ENCODE results near the gene PROK1.
"Not testable (repeated sequence)": the region's sequence is repeated elsewhere in the genome, so short reads cannot be mapped to it uniquely, and the experiment has no call there.

Gene PROK1

DNA sequence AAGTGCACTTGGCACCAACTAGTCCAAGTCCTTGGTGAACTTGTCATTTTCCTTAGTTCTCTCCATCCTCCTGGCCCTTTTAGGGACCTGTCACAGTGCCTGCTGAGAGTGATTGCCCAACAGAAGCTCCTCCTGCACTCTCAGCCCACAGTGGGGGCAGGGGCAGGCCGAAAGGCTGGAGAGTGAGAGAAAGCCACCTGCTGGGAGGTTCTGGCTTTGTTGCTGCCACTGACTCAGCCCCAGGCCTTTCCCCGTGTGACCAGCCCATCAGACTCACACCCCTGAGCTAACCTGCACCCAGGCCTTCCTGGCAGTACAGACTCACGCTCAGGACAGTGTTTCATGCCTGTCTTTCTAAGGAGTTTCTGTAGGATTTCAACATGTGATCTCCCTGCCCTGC, 17.1 kb upstream of the PROK1 start:
- DNase-seq (ENCODE audit: low spot score): peak; percentile 3

DNA sequence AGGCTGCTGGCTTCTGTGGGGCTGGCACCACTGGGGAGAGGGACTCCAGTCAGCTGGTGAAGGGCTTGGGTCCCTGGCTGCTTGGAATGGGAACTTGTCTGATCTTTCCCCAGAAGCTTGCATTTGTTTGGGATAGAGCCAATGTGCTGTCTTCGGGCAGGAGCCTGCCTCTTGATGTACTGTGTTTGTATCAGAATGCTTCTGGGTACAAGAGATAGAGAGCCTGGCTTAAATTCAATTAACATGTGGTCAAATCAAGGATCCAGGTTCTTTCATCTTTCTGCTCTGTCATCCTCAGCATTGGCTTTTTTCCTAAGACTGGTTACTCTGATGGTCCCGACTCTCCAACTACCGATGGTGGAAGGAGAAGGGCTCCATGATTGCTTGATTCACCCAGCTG, 16.0 kb upstream of the PROK1 start:
- DNase-seq (ENCODE audit: low spot score): no peak

DNA sequence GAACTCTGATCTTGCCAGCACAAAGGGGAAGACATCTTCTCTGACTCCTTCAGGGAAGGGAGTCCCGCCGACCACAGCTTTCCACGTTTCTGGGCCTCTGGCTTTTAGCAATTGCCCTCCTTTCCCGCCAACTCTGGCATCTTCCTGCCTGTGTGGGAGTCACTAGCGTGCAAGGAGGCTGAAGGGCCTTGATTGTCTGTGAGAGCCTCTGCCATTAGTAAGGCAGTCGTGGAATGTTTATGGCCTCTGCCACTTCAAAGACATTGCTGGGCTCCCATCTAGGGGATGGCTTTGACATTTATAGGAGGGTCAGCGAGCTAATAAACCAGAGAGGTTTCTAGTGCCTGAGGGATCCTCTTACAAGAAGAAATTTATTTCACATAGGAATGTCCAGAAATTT, 14.3 kb upstream of the PROK1 start:
- no peak for DNase-seq (ENCODE audit: low spot score)

DNA sequence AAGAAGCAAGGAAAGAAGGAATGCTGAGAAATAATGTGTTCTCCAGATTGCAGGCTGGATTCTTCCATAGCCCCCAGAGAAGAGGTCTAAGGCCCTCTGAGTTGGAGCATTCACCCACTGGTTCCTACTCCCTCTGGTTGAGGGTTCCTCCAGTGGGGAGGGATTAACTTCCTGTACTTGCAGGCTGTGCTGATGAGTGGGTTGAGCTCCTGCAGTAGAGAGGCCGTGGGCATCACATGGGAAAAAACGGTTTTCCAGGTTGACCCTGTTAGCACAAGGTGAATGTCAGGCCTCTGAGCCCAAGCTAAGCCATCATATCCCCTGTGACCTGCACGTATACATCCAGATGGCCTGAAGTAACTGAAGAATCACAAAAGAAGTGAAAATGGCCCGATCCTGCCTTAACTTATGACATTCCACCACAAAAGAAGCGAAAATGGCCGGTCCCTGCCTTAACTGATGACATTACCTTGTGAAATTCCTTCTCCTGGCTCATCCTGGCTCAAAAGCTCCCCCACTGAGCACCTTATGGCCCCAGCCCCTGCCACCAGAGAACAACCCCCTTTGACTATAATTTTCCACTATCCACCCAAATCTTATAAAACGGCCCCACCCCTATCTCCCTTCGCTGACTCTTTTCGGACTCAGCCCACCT, 13.2 kb upstream of the PROK1 start:
- DNase-seq (ENCODE audit: low spot score): not testable (repeated sequence)

DNA sequence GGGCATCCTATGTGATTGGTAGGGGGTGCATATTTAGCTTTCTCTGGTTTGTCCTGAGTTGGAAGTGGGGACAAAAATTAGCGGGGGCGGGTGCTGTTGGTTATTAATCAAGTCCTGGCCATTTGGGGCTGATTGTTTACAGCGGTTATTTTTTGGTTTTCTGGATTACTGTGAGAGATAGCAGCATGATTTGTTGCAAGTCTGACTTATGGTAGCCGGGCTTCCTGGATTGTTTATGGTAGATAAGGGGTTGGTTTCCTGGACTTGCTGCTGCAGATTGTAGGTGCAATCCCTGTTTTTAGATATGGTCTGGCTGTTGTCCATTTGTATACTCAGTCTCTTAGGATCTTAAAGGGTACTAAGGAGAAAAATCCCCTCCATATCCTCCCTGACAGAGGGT, 12.1 kb upstream of the PROK1 start:
- no peak for DNase-seq (ENCODE audit: low spot score)

DNA sequence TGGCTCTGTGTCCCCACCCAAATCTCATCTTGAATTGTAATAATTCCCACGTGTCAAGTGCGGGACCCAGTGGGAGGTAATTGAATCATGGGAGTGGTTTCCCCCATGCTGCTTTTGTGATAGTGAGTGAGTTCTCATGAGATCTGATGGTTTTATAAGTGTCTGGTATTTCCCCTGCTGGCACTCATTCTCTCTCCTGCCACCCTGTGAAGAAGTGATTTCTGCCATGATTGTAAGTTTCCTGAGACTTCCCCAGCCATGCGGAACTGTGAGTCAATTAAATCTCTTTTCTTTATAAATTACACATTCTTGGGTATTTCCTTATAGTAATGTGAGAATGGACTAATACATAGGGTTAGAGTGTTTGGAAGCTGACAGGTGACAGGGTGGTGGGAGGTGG, 11.1 kb upstream of the PROK1 start:
- DNase-seq (ENCODE audit: low spot score): not testable (repeated sequence)

DNA sequence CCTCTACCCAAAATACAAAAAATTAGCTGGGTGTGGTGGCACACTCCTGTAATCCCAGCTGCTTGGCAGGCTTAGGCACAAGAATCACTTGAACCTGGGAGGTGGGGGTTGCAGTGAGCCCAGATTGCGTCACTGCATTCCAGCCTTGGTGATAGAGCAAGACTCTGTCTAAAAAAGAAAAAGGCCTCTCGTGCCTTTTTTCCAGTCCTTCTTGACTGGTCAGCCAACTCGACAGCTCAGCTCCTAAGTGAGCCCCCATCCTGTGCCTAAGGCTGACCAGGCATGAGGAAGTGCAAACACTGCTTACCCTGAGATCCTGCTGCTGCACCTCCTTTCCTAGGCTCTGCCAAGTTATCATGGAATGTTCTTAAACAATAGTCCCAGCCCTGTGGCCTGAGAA, 10.1 kb upstream of the PROK1 start:
- no peak for DNase-seq (ENCODE audit: low spot score)

DNA sequence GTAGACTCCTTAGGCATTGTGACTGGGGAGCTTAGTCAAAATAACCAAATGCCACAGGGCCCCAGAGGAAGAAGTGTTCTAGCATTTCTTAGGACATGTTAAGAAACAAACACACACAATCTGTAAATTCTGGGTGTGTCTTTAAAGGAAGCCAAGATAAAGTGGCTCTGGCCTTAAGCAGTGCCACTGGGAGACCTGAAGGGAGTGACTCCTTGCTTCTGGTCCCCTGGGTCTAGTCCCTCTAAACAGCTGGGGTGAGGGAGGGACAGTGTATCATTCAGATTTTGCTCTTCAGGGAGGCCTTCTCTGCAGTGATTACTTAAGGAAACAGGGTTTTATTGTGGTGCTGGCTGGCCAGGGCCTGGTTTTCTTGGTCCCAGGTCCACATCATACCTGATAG, 9.1 kb upstream of the PROK1 start:
- no peak for DNase-seq (ENCODE audit: low spot score)

DNA sequence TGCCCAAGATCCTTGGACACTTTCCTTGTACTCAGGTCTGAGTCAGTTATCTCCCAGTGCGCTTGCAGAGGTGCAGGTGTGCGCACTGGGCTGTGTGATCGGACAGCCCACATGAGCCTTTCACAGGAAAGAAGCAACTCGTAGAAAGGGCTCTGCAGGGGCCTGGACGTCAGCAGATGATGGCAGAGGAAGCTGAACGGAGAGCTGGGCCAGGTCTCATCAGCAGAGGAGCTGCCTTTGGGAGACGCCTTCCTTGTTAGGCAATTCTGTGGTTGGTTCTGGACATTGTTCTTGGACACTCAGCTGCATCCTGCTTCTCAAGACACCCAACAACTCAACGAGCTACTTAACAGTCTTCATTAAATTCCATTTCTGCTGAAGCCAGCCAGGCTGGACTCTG, 7.5 kb upstream of the PROK1 start:
- no peak for DNase-seq (ENCODE audit: low spot score)

DNA sequence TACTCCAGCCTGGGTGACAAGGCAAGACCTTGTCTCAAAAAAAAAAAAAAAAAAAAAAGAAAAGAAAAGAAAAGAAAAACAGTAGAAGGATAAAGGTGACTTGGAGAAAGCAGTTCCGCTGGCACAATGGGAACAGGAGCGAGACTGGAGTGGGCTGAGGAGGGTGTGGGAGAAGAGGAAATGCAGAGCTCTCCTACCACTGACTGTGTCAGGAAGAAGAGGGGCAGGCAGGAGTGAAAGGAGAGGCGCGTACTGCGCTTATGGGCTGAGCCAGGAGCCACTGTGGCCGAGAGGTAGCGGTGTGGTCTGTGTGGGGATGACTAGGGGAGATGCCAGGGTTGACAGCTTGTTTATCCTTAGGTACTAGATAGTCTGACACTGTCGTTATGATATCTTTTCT, 6.4 kb upstream of the PROK1 start:
- no peak for DNase-seq (ENCODE audit: low spot score)

DNA sequence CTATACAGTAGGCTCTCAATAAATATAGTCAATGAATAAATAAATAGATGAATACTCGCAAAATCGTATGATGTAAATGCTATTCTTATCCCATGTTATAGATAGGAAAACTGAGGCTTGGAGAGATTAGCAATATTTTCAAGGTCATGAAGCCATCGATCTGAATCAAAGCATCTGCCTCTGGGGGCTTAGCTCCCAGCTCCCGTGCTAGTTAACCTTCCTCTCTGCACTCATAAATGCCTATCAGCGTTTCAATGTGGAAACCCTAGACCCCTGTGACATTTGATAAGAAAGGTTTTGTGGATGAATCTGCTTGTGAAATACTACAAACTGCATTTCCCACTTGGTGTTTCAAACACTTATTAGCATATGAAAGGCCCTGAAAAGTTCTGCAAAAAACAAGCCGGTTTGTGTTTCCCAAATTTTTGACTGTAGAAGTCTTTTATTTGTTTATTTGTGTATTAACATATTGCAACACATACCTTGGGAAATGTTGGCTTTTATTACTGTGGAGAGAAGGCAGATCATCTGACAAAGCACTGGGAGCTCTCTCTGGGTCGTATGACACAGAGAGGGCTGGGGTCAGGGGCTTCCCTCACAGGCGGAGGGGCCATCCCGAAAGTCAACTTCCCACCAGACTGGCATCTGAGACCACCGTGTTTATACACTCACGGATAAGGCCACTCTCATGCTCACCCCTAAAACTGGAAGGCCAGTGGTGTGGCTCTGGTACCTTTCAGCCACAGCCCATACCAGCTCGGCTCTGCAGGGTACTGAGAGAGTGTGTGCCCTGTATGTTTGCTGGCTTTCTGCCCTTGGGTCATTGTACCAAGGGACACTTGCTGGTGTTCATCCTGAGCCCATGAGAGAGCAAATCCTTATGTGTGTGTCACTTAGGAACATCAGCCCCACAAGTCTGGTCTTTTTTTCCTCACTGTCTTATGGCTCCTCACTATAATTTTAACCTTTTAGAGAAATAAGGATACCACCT, 993 bp upstream of the PROK1 start:
- no peak for DNase-seq (ENCODE audit: low spot score)

DNA sequence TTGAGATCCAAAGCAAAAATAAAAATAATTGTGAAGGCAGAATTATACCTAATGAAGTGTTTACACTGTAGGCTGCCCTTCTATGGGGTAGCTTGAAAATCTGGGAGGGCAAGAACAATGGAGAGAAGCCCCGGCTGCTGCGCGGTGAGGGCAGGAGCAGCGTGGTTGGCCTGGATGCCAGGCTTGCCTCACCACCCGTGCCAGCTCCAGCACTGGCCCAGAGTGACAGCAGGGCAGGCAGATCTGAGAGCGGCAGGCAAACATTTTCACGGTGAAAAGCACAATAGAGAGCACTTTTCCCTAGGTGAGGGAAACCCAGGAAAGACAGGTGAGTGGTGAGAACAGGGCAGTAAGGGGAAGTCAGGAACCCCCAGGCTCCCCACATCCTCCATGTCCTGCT, 1.4 kb downstream of the PROK1 start:
- no peak for DNase-seq (ENCODE audit: low spot score)

DNA sequence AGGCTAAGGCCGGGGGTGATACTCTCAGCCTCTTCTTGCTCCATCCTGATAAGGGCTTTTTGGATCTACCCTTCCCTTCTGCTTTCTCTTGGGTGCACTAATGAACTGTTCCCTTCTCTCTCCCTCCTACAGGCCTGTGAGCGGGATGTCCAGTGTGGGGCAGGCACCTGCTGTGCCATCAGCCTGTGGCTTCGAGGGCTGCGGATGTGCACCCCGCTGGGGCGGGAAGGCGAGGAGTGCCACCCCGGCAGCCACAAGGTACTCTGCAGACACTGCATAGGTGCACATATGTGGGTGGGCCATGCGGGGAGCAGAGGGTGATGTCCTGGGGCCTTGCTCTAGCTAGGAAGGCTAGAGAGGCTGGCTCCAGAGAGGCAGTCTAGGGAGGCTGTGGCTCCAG, 2.9 kb downstream of the PROK1 start:
- DNase-seq (ENCODE audit: low spot score): no peak

DNA sequence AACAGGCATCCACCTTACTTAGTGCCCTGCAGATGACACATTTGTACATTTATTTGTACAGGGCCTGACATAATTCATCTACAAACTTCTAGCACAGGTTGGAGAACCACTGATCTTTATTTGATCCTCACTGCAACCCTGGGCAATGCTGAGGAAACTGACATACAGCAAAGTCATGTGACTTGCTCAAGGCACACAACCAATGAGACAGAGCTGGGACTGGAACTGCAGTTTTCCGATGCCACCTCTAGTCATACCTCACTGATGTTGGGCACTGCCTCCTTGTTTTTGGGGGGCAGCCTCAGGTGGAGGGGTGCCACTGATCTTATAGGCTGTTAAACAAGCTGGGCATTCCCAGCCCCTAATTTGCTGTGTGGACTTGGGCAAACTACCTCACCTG, 3.4 kb downstream of the PROK1 start:
- no peak for DNase-seq (ENCODE audit: low spot score)

DNA sequence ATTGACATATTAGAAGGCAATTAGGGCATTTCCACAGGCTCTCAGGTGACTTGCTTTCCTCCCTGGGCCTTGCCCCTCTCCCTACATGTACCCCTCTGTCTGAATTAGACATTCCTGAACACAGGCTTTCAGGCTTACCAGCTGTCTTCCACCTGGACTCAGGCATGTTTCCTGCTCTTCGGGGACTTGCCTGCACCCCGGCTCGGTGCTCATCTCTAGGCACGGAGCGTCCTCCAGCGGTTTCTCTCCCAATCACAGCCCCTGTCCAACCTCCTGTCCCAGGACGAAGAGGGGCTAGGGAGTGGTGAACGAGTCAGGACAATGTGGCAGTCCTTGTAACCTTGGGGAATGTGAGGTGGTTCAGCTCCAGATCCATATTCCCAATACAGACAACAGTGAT, 4.2 kb downstream of the PROK1 start:
- DNase-seq (ENCODE audit: low spot score): no peak

DNA sequence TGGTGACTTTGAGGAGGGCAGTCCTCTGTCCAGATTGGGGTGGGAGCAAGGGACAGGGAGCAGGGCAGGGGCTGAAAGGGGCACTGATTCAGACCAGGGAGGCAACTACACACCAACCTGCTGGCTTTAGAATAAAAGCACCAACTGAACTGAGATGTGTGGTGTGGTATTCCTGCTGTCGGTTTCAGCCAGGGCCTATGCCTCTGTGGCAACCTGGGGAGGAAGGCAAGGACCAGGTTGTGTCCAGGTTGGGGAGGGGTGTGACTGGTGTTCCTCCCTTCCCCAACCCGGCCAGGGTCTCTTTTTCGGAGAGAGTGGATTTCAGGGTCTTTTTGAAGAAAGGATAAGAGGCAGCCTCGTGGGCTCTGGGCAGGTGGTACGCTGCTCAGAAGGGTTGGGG, 6.3 kb downstream of the PROK1 start:
- no peak for DNase-seq (ENCODE audit: low spot score)

DNA sequence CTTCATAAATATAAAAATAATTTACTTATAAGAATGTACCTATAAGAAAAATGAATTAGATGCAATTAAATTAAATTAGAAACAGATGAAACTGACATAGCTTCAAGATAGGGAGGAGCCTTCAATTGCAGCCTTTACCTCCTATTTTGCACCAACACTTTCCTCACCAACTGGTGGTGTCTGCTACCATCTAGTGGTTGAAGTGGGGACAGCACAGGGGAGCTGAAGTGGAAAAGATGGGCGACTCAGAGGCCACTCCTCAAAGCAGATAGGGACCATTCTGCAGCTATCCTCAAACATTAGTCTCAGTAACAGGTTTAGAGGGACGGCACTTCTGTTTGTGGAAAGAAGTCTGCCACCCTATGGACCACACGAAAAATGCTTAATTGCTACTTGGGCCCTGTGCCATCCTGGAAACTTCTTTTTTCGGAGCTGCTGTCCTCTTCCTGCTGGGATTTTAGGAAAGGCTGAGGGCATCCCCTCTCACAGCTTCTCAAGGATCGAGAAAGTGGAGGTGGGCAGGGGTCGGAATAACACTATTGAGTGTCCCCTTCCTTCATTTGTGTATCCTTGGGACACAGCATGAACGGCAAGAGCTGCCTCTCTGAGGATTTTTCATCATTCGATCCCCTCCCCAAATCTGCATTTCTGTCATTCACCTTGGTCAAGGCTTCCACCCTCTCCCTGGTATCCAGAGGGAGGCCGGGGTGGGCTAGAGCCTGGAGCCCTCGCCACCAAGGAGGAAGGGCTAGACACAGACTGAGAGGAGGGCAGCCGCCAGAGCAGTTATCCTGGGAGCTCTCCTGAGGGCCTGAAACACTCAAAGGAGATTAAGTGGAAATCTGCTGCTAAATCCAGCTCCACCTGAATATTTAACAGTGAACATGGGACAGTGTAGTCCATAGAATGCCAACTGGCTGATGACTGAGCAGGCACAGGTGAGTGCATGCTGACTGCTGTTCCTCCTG, 9.6 kb downstream of the PROK1 start:
- DNase-seq (ENCODE audit: low spot score): peak; percentile 73

DNA sequence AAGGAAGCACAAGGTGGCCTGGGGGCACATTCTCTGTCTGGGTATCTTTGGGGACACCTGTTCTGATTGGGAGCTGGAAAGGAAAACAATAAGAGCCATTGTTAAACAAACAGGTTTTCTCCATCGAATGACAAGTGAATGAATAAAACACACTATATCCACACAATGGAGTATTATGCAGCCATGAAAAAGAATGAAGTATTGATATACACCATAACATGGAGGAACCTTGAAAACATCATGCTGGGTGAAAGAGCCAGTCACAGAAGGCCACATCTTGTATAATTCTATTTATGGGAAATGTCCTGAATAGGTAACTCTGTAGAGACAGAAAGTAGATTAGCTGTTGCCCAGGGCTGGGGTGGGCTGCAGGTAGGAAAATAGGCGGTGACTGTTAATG, 11.1 kb downstream of the PROK1 start:
- DNase-seq (ENCODE audit: low spot score): no peak

DNA sequence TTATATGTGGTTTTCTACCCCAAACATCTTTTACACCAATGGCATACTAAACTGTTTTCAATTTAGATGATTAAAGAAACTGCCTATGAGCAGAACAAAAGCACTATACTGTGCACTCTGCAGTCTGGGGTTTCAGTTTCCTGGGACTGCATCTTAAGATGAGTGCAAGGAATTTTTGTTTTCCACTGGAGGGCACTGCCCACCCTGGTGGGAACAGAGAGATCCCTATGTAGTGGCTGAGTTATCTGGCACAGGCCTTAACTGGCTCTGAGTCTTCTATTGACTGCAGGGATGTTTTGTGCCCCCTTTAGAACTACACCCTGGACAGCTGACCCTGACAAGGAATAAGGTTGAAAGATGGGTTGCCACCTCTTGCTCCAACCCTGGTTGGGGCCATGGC, 12.0 kb downstream of the PROK1 start:
- DNase-seq (ENCODE audit: low spot score): peak; percentile 5

DNA sequence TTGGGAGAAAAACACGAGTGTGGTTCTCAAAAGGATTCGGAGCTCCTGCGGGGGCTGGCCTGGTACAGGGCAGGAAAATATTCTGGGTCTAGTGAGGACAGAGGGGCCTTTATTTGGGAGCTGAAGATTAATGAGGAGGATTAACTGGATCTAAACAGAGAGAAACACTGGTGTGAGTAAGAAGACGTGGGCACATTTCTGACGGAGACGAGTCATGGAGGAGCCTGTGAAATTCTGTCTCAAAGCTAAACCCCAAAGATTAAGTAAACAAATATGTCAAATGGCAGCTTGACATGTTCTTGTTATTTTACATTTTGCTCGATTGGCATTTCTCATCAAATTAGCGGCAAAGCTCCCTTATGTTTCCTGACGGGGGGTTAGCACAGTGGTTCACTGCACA, 12.8 kb downstream of the PROK1 start:
- no peak for DNase-seq (ENCODE audit: low spot score)

DNA sequence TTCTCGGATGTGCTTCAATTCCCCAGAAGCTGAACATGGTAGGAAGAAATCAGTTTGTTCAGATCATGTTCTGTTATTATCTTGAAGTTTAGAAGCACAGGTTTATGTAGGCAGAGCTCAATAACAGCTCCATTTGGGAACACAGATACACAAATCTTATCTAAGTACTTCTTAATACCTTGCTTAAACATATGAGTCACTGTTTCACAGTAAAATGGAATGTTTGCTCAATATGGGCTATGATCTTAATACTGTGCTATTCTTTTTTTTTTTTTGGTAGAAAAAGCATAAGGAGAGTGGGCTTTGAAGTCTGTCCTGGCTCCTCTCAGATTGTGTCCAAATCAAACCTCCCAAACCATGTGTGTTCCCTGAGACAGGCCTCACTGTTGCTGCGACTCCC, 13.4 kb downstream of the PROK1 start:
- no peak for DNase-seq (ENCODE audit: low spot score)

DNA sequence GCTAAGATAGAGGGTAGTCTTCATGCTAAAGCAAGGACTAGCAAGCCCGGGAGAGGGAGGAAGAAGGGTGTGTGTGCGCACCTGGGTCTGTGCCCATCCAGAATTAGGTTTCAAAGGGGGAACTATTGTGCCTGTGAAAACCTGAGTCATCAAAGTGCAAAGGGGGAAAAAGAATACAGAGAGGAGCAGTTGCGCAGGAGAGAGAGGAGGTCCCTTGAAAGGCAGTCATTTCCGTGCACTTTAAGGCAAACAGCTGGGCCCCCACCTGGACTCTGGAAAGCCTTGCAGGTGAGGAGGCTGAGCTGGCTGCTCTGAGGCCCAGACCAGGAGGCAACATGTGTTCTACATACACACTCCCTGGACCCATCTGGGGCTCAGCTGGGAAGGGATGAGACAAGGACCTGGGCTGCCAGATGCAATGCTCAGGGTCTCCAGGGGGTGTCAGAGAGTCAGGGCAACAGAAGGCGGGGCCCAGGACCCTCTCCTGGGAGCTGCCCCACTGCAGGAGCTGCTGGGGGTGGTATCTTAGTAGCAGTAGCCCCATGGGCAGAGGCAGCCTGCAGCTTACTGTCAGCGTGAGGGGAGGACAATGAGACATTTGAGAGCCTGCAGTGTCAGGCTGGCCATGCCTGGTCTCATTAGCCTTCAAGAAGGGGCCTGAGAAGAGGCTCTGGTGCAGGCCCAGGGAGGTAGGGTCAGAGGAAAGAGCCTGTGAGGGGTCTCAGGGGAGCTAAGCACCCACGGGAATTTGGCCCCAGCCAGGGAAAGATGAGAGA, 14.3 kb downstream of the PROK1 start:
- no peak for DNase-seq (ENCODE audit: low spot score)

Data from globus pallidus (tissue), 1 donor.